Ovary (tissue), 9 donors: ENCODE measurements around the gene HMCES. TPM values are rescaled to one million over a fixed set of nuclear protein-coding genes. Genes with fewer than 3 reads are reported as not detected.

Source experiments
- DNase-seq, 5 donors: peaks; one replicate each; pipeline ENCODE4 v3.0.0-alpha.2; 2019 to 2020
- H3K27ac ChIP-seq, 2 donors: fragments of 200-600 bp; one replicate each; pipeline versions ENCODE4 v1.5.1 to v1.8.0; 2019 to 2022
- H3K27me3 ChIP-seq: fragments of 200-600 bp; one replicate; pipeline ENCODE4 v1.8.0; 2022
- H3K36me3 ChIP-seq: fragments of 200-600 bp; sonication (generic); one replicate; pipeline ENCODE4 v1.5.1; 2019
- H3K4me1 ChIP-seq: one replicate; pipeline ENCODE4 v1.8.1; 2013; ENCODE audit warnings: mild to moderate bottlenecking, moderate library complexity; ENCODE audit not compliant: insufficient read depth
- H3K4me3 ChIP-seq: fragments of 200-600 bp; sonication (generic); one replicate; pipeline ENCODE4 v1.5.1; 2017
- H3K9me3 ChIP-seq, 2 donors: fragments of 200-600 bp in 1 of 2; sonication (generic) in 1 of 2; one replicate each; pipeline versions ENCODE4 v1.5.1 to v1.8.1; 2013 to 2019; ENCODE audit warnings: mild to moderate bottlenecking in 1 of 2, moderate library complexity in 1 of 2
- EP300 ChIP-seq: sonication (generic); formaldehyde crosslinking; IDR thresholded peaks from one replicate; pipeline ENCODE4 v1.6.1; 2017; ENCODE audit warnings: antibody characterized with exemption
- POLR2A ChIP-seq: fragments of 450-650 bp; IDR thresholded peaks from one replicate; pipeline ENCODE4 v1.6.1; 2017; ENCODE audit warnings: antibody characterized with exemption, mild to moderate bottlenecking, moderate library complexity
- WGBS, 3 donors: extraction: QIAGEN DNeasy Blood & Tissue Kit in 1 of 3; methylation state at CpG; one replicate each; pipeline versions ENCODE4 v1.1.5 to v1.1.7; 2013 to 2017; 5-methylcytosine and 5-hydroxymethylcytosine counted together
- intact Hi-C, 4 donors: fragments of 100-400 bp; cut with DNase I; formaldehyde crosslinking; loops; one replicate each; pipeline versions ENCODE4 v1.11.0 to v1.15.1; 2022 to 2023
- polyA plus RNA-seq, 2 donors: library from polyadenylated mRNA; stranded (reverse); fragments of 200-250 nt in 1 of 2; fragments of 350-450 nt in 1 of 2; fragmentation: Illumina TruSeq in 1 of 2; extraction: RNeasy Lipid Tissue Mini Kit (QIAGEN cat#74804) in 1 of 2; gene quantifications; one replicate each; pipeline ENCODE4 v1.2.3, GENCODE V29; 2013 to 2014
- total RNA-seq, 7 donors: library from RNA; depleted of rRNA in 2 of 7; stranded (reverse); fragments of >200 nt in 2 of 7; fragmentation: NEBNext Ultra II Directional in 3 of 7; extraction: Animal tissue kit (Norgen Biotek cat#: 25700) in 3 of 7; gene quantifications; one replicate each; pipeline versions ENCODE4 v1.1.0 to v1.2.4, GENCODE V29; 2016 to 2023
- TF ChIP-seq, protein P1 (sequence below), 3 donors: fragments of 450-650 bp in 2 of 3; fragments of 200-600 bp in 1 of 3; IDR thresholded peaks; one replicate each; pipeline versions ENCODE4 v1.5.1 to v1.8.0; 2016 to 2022; ENCODE audit warnings: antibody characterized with exemption in 3 of 3, mild to moderate bottlenecking in 1 of 3
- donor health status: DM: no; HTN: no; CAD: no; lungs with moderate emphysema.
- donor health status: DM: no; HTN: no; CAD: no.
- donor health status: Bipolar disorder and iron deficiency.
- donor health status: DM: yes; HTN: yes; CAD: no.
- donor health status: DM: no; HTN: no; CAD: no.
- donor health status: DM: yes; HTN: yes; CAD: no.

HMCES gene
- total and polyA plus RNA-seq, 9 donors = 15.5 to 44.5 (median 35.2) TPM

DNA sequence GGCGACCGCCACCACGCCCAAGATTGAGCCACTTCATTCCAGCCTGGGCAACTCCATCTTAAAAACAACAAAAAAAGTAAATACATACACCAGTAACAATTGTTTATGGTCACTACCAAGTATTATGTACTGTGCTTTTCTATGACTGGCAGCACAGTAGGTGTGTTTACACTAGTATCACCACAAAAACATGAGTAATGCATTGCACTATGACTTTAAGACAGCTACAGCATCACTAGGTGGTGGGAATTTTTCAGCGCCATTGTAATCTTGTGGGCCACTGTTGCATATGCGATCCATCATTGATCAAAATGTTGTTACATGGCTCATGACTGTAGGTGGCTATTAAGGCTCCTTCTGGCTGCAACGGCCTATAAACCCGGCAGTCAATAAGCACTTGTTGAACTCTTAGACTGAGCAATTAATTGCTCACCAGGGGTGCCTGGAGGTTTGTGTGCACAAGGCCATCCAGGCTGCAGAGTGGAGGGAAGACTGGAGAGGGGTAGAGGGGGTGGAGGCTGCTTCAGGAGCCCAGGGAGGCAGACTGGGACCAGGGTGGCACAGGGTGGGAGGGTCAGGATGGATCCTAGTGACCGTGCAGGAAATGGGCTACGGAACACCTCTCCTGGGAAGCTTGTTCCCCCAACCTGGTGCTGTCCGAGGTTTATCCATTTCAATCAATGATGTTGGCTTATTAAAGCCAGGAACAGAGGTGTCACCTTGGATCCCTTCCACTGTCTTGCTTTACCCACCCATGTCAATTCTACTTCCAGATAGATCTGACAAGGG is 47.1 kb upstream of the HMCES start:
- no peak overlapping the region for H3K4me3 ChIP-seq
- intact Hi-C loops = no loop called here
- H3K4me1 ChIP-seq = peaks cover 8% of the 10 kb centered on the region
- H3K36me3 ChIP-seq = no peaks in the 10 kb centered on the region
- DNase-seq = no peak
- no peaks in the 10 kb centered on the region for H3K27me3 ChIP-seq
- 82 to 84% (median 83%) methylated on average over 10 of the region's 10 CpGs for WGBS, 3 donors
- no peaks in the 10 kb centered on the region for H3K9me3 ChIP-seq
- TF ChIP-seq, protein P1, sequence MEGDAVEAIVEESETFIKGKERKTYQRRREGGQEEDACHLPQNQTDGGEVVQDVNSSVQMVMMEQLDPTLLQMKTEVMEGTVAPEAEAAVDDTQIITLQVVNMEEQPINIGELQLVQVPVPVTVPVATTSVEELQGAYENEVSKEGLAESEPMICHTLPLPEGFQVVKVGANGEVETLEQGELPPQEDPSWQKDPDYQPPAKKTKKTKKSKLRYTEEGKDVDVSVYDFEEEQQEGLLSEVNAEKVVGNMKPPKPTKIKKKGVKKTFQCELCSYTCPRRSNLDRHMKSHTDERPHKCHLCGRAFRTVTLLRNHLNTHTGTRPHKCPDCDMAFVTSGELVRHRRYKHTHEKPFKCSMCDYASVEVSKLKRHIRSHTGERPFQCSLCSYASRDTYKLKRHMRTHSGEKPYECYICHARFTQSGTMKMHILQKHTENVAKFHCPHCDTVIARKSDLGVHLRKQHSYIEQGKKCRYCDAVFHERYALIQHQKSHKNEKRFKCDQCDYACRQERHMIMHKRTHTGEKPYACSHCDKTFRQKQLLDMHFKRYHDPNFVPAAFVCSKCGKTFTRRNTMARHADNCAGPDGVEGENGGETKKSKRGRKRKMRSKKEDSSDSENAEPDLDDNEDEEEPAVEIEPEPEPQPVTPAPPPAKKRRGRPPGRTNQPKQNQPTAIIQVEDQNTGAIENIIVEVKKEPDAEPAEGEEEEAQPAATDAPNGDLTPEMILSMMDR (IDR thresholded peaks at IDR 0.05) = no peak
- TF ChIP-seq EP300 = no peak
- no peak overlapping the region for H3K27ac ChIP-seq

- no peaks in the 10 kb centered on the region for H3K36me3 ChIP-seq
- intact Hi-C loops = no loop called here
- H3K4me1 ChIP-seq = peaks cover 8% of the 10 kb centered on the region
- H3K27ac ChIP-seq = no peak overlapping the region
- no peaks in the 10 kb centered on the region for H3K27me3 ChIP-seq
- DNase-seq = no peak
- no peaks in the 10 kb centered on the region for H3K9me3 ChIP-seq
- no peak overlapping the region for H3K4me3 ChIP-seq
- TF ChIP-seq, protein P1 (IDR thresholded peaks at IDR 0.05) = no peak
- TF ChIP-seq EP300 (no peak), POLR2A (no peak)
- 63 to 83% (median 75%) methylated on average over 4 of the region's 4 CpGs for WGBS, 3 donors
Observed at GRCh38 chr3:129233538-129233937, 45.1 kb upstream of the HMCES start.

- Histone ChIP-seq H3K27me3 (no peaks in the 10 kb centered on the region), H3K27ac (no peak overlapping the region), H3K9me3 (no peaks in the 10 kb centered on the region), H3K4me3 (no peak overlapping the region), H3K4me1 (peaks cover 1% of the 10 kb centered on the region), H3K36me3 (no peaks in the 10 kb centered on the region)
- no peak for DNase-seq
- 89 to 94% (median 91%) methylated on average over 3 of the region's 3 CpGs for WGBS, 3 donors
- intact Hi-C loops = no loop called here
- TF ChIP-seq POLR2A (no peak), EP300 (no peak)
- TF ChIP-seq, protein P1 (IDR thresholded peaks at IDR 0.05) = no peak
Observed at GRCh38 chr3:129234441-129234840, 44.2 kb upstream of the HMCES start.

- DNase-seq = no peak
- Histone ChIP-seq H3K4me1 (no peaks in the 10 kb centered on the region), H3K36me3 (no peaks in the 10 kb centered on the region), H3K9me3 (no peaks in the 10 kb centered on the region), H3K27ac (no peak overlapping the region), H3K27me3 (no peaks in the 10 kb centered on the region), H3K4me3 (no peak overlapping the region)
- 89 to 98% (median 96%) methylated on average over 4 of the region's 4 CpGs for WGBS, 3 donors
- TF ChIP-seq, protein P1 (IDR thresholded peaks at IDR 0.05) = no peak
- TF ChIP-seq EP300 (no peak), POLR2A (no peak)
- intact Hi-C loops = no loop called here
Observed at GRCh38 chr3:129235344-129235917, 43.2 kb upstream of the HMCES start.
